PC-9 (cell line): ENCODE data around the gene SRPK2. TPM values are rescaled to one million over a fixed set of nuclear protein-coding genes. Genes with fewer than 3 reads are reported as not detected.

ENCODE experiments used
- BruUV-seq: library from RNA; stranded (reverse); fragments of 400-500 nt; replicated peaks from 2 replicates; lab custom pipeline; 2021; lab: Mats Ljungman, UMichigan
- CTCF ChIA-PET: fragments of 300-600 bp; sonication (Branson Sonifier 250); formaldehyde crosslinking; loops from one replicate; lab custom pipeline; 2022; ENCODE audit warnings: antibody characterized with exemption; lab: Charles Lee
- POLR2A ChIA-PET: fragments of 300-600 bp; sonication (Branson Sonifier 250); formaldehyde crosslinking; loops from one replicate; lab custom pipeline; 2022; ENCODE audit warnings: antibody characterized with exemption; ENCODE audit not compliant: unreplicated experiment; lab: Charles Lee
- DNase-seq, 2 experiments: peaks; one replicate each; pipeline versions ENCODE4 v3.0.0 to v3.0.0-alpha.2; 2015 to 2022; ENCODE audit warnings: mixed read lengths in 1 of 2
- H2AFZ ChIP-seq: fragments of 200-600 bp; sonication (generic); 2 replicates; pipeline ENCODE4 v1.8.1; 2017; ENCODE audit warnings: antibody characterized with exemption
- H3F3A ChIP-seq: fragments of 200-600 bp; sonication (generic); 2 replicates; pipeline ENCODE4 v1.8.1; 2017; ENCODE audit warnings: antibody characterized with exemption, mild to moderate bottlenecking, low read depth; ENCODE audit not compliant: insufficient read depth
- H3K27ac ChIP-seq: fragments of 200-600 bp; sonication (generic); 2 replicates; pipeline ENCODE4 v1.6.1; 2016; ENCODE audit warnings: mixed run types
- H3K27me3 ChIP-seq: fragments of 200-600 bp; sonication (generic); 2 replicates; pipeline ENCODE4 v1.6.1; 2016; ENCODE audit warnings: low read depth, mixed run types; ENCODE audit not compliant: insufficient read depth
- H3K36me3 ChIP-seq: fragments of 200-600 bp; sonication (generic); 2 replicates; pipeline ENCODE4 v1.6.1; 2016; ENCODE audit warnings: low read depth, mixed run types
- H3K4me1 ChIP-seq: fragments of 200-600 bp; sonication (generic); replicated peaks from 2 replicates; pipeline ENCODE4 v1.6.1; 2016; ENCODE audit warnings: mixed run types; ENCODE audit not compliant: insufficient read depth
- H3K4me2 ChIP-seq: fragments of 200-600 bp; sonication (generic); 2 replicates; pipeline ENCODE4 v1.6.1; 2017; ENCODE audit warnings: mixed run types
- H3K4me3 ChIP-seq: fragments of 200-600 bp; sonication (generic); 2 replicates; pipeline ENCODE4 v1.6.1; 2016; ENCODE audit warnings: mixed run types
- H3K79me2 ChIP-seq: fragments of 200-600 bp; sonication (generic); 2 replicates; pipeline ENCODE4 v1.6.1; 2017; ENCODE audit warnings: low read depth, mixed run types
- H3K9me2 ChIP-seq: fragments of 200-600 bp; sonication (generic); 2 replicates; pipeline ENCODE4 v1.8.1; 2017; ENCODE audit warnings: mild to moderate bottlenecking; ENCODE audit not compliant: insufficient read depth
- H3K9me3 ChIP-seq: fragments of 200-600 bp; sonication (generic); 2 replicates; pipeline ENCODE4 v1.8.1; 2016; ENCODE audit warnings: low read depth; ENCODE audit not compliant: insufficient read depth
- H4K20me1 ChIP-seq: fragments of 200-600 bp; sonication (generic); 2 replicates; pipeline ENCODE4 v1.8.1; 2017; ENCODE audit not compliant: insufficient read depth
- EZH2 ChIP-seq: fragments of 200-600 bp; sonication (generic); IDR thresholded peaks from 2 replicates; pipeline ENCODE4 v1.8.0; 2017; ENCODE audit warnings: antibody characterized with exemption, low read depth
- intact Hi-C: fragments of 100-400 bp; cut with micrococcal nuclease; formaldehyde crosslinking; loops from one replicate; pipeline ENCODE4 v1.10.0; 2022; ENCODE audit not compliant: unreplicated experiment
- total RNA-seq: library from RNA; stranded (reverse); gene quantifications from 2 replicates; pipeline ENCODE4 v1.2.3, GENCODE V29; 2021
- TF ChIP-seq, protein P1 (sequence below): fragments of 200-600 bp; sonication (generic); conservative IDR thresholded peaks from 2 replicates; pipeline ENCODE4 v1.6.1; 2017; ENCODE audit warnings: mixed run types, antibody characterized with exemption, mild to moderate bottlenecking, moderate library complexity

SRPK2 gene
- total RNA-seq, 1 experiment from 2014 or later, result 60.6 TPM

DNA sequence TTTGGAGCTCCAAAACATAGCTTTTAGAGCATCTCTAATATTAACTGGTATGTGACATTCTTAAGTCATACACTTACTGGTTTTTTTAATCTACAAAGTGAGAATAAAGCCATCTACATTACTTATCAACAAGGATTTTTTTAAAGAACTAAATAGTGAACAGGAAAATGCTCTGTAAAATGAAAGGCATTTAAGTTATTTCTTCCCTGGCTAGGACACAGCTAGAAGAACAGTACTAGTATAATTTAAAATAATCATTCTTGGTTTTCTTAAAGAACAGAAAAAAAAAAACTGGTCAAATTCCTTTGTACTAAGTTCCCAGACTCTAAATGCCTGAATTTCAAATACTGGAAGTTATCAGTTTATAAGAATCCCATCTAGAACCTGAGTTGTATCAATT is 139.5 kb downstream of the SRPK2 start:
- Histone ChIP-seq H3K4me1 (no peaks in the 10 kb centered on the region), H3F3A (no peaks in the 10 kb centered on the region), H3K36me3 (no peaks in the 10 kb centered on the region), H3K27me3 (no peaks in the 10 kb centered on the region), H3K4me3 (no peak overlapping the region), H4K20me1 (0 out of 2 replicates have a peak, but pooled peaks cover 4% of the 10 kb centered on the region), H3K4me2 (no peak overlapping the region), H2AFZ (no peak overlapping the region), H3K79me2 (0 out of 2 replicates have a peak, but pooled peaks cover 4% of the 10 kb centered on the region), H3K27ac (no peak overlapping the region), H3K9me2 (no peaks in the 10 kb centered on the region), H3K9me3 (no peaks in the 10 kb centered on the region)
- ChIA-PET POLR2A (no interaction called here), CTCF (no interaction called here)
- no peak for DNase-seq
- intact Hi-C loops, result no loop called here
- TF ChIP-seq EZH2, result no peak
- TF ChIP-seq, protein P1, sequence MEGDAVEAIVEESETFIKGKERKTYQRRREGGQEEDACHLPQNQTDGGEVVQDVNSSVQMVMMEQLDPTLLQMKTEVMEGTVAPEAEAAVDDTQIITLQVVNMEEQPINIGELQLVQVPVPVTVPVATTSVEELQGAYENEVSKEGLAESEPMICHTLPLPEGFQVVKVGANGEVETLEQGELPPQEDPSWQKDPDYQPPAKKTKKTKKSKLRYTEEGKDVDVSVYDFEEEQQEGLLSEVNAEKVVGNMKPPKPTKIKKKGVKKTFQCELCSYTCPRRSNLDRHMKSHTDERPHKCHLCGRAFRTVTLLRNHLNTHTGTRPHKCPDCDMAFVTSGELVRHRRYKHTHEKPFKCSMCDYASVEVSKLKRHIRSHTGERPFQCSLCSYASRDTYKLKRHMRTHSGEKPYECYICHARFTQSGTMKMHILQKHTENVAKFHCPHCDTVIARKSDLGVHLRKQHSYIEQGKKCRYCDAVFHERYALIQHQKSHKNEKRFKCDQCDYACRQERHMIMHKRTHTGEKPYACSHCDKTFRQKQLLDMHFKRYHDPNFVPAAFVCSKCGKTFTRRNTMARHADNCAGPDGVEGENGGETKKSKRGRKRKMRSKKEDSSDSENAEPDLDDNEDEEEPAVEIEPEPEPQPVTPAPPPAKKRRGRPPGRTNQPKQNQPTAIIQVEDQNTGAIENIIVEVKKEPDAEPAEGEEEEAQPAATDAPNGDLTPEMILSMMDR, result no peak
- no TSS peak for BruUV-seq

DNA sequence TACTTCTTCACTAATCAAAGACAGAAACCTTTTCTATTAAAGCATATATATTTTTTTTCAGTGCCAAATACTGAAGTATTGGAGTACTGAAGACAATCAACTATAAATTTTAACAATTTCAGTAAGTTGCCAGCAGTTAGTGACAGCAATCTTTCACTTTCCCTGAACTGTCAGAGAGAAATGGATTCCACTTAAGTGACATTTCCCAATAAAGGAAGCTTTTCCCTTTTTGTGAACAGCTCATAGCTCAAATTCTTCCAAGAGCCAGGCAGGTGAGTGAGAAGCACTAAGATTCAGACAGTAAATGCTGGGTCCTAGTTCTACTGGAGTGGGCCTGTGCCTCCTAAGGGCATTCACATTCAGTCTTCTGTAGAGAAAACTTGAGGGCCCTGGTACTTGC is 142.0 kb downstream of the SRPK2 start:
- 0 out of 2 replicates have a peak, but pooled peaks cover 4% of the 10 kb centered on the region for H3K79me2 ChIP-seq
- POLR2A ChIA-PET, result no interaction called here

DNA sequence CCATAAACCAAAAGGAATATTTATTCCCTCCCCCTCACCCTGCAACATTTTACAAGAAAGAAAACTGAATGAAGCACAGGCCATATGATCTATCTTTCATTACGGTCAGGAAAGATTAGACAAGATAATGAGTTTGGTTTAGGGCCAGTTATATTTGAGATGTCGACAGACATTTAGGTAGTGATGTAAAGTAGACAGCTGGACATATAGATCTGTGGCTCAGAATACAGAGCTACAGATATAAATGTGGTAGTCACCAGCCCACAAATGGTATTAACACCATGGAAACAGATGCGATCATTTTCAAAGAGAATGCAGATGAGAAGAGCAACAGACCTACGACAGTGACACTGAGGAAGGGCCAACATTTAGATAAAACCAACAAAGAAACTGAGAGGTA is 142.5 kb downstream of the SRPK2 start:
- ChIA-PET POLR2A (no interaction called here), CTCF (no interaction called here)
- Histone ChIP-seq H3F3A (no peaks in the 10 kb centered on the region), H3K4me2 (no peak overlapping the region), H4K20me1 (0 out of 2 replicates have a peak, but pooled peaks cover 4% of the 10 kb centered on the region), H3K27ac (no peak overlapping the region), H3K36me3 (no peaks in the 10 kb centered on the region), H2AFZ (no peak overlapping the region), H3K9me2 (no peaks in the 10 kb centered on the region), H3K9me3 (no peaks in the 10 kb centered on the region), H3K27me3 (no peaks in the 10 kb centered on the region), H3K4me3 (no peak overlapping the region), H3K4me1 (no peaks in the 10 kb centered on the region), H3K79me2 (0 out of 2 replicates have a peak, but pooled peaks cover 4% of the 10 kb centered on the region)
- DNase-seq, result no peak
- BruUV-seq, result no TSS peak
- intact Hi-C loops, result no loop called here
- no peak for TF ChIP-seq EZH2
- TF ChIP-seq, protein P1, result no peak

More for the DNA sequence above, 142.0 kb downstream of the SRPK2 start:
- Histone ChIP-seq H2AFZ (no peak overlapping the region), H3F3A (no peaks in the 10 kb centered on the region), H3K4me3 (no peak overlapping the region), H3K4me2 (no peak overlapping the region), H3K27me3 (no peaks in the 10 kb centered on the region), H3K36me3 (no peaks in the 10 kb centered on the region), H3K27ac (no peak overlapping the region), H3K4me1 (no peaks in the 10 kb centered on the region), H3K9me3 (no peaks in the 10 kb centered on the region), H4K20me1 (0 out of 2 replicates have a peak, but pooled peaks cover 4% of the 10 kb centered on the region), H3K9me2 (no peaks in the 10 kb centered on the region)
- CTCF ChIA-PET, result no interaction called here
- intact Hi-C loops, result no loop called here
- DNase-seq, result no peak
- no peak for TF ChIP-seq EZH2
- TF ChIP-seq, protein P1, result no peak
- no TSS peak for BruUV-seq
